B cell (primary cell): ENCODE data around the gene ANXA10.

Source experiments
- EZH2 ChIP-seq: IDR thresholded peaks from 2 replicates; pipeline ENCODE4 v1.6.1; 2012; ENCODE audit warnings: borderline replicate concordance, low read depth, mild to moderate bottlenecking, moderate library complexity, low read length; ENCODE audit not compliant: insufficient read depth, poor library complexity, severe bottlenecking
- TF ChIP-seq, protein P1 (sequence below): fragments of 200-600 bp; IDR thresholded peaks from one replicate; pipeline ENCODE4 v1.8.0; 2022; ENCODE audit warnings: antibody characterized with exemption, mild to moderate bottlenecking

DNA sequence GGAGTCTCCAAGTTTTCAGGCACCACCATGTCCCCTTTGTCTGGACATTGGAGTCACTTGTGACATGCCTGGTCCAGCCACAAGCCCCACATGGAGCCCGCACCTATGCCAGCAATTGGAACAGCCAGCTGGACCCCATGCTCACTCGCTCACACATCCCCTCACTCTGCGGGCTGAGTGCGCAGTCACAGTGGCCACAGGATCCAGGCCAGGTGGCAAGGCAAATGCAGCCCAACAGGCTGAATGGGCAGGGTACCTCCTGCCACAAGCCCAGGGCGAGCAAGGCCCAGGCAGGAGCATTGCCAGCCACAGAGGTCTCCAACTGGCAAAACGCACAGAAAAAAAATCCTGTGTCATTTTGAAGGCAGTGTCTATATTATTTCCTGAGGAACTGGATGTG is 82.0 kb downstream of the ANXA10 start:
- TF ChIP-seq, protein P1, sequence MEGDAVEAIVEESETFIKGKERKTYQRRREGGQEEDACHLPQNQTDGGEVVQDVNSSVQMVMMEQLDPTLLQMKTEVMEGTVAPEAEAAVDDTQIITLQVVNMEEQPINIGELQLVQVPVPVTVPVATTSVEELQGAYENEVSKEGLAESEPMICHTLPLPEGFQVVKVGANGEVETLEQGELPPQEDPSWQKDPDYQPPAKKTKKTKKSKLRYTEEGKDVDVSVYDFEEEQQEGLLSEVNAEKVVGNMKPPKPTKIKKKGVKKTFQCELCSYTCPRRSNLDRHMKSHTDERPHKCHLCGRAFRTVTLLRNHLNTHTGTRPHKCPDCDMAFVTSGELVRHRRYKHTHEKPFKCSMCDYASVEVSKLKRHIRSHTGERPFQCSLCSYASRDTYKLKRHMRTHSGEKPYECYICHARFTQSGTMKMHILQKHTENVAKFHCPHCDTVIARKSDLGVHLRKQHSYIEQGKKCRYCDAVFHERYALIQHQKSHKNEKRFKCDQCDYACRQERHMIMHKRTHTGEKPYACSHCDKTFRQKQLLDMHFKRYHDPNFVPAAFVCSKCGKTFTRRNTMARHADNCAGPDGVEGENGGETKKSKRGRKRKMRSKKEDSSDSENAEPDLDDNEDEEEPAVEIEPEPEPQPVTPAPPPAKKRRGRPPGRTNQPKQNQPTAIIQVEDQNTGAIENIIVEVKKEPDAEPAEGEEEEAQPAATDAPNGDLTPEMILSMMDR: no peak
- no peak for TF ChIP-seq EZH2
